ENCODE data around the gene SC5D.

DNA sequence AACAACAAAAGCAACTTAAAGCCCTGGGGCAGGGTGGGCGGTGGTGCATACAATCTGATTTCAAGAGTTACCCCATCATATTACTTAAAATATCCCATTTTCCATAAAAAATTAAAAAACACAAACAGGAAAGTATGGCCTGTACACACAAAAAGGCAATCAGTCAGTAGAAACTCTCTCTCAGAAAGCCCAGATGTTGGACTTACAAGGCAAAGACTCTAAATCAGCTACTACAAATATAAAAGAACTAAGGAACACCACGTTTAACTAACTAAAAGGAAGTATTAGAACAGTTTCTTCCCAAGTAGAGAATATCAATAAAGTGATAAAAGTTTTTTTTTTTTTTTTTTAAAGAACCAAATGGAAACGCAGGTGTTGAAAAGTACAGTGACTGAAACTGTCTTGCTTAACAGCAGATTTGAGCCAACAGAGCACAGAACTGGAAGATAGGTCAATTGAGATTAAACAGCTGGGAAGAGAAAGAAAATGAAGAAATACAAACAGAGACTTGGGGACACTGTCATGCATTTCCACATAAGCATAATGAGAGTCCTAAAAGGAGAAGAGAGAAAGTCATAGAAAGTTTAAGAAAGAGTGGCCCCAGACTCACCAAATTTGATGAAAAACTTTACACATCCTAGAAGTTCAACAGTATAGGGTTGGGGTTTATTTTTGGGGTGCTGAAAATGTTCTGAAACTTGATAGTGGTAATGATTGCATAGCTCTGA is 8.6 kb downstream of the SC5D start:
- TF ChIP-seq, protein P1, sequence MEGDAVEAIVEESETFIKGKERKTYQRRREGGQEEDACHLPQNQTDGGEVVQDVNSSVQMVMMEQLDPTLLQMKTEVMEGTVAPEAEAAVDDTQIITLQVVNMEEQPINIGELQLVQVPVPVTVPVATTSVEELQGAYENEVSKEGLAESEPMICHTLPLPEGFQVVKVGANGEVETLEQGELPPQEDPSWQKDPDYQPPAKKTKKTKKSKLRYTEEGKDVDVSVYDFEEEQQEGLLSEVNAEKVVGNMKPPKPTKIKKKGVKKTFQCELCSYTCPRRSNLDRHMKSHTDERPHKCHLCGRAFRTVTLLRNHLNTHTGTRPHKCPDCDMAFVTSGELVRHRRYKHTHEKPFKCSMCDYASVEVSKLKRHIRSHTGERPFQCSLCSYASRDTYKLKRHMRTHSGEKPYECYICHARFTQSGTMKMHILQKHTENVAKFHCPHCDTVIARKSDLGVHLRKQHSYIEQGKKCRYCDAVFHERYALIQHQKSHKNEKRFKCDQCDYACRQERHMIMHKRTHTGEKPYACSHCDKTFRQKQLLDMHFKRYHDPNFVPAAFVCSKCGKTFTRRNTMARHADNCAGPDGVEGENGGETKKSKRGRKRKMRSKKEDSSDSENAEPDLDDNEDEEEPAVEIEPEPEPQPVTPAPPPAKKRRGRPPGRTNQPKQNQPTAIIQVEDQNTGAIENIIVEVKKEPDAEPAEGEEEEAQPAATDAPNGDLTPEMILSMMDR (IDR thresholded peaks at IDR 0.05): no peak
- no peak for TF ChIP-seq POLR2A (IDR thresholded peaks at IDR 0.05)
